ENCODE results near the gene HPSE2. TPM values are rescaled to one million over a fixed set of nuclear protein-coding genes. Genes with fewer than 3 reads are reported as not detected.
A peak's percentile ranks its signal among the peaks of the same experiment; 100 is the strongest.

Gene HPSE2
- total RNA-seq, 1 donor from 2014 or later, result not detected

- DNase-seq (ENCODE audit: low spot score) (no peak), ATAC-seq (no peak)
These were observed 786.4 kb downstream of the HPSE2 start for GRCh38 chr10:98449287-98449686.

- ATAC-seq (peak; percentile 95), DNase-seq (ENCODE audit: low spot score) (peak; percentile 84)
These were observed 788.9 kb downstream of the HPSE2 start, which contains the start of gene HPS1 for GRCh38 chr10:98446661-98447221. HPS1 (minus strand) TSS chr10:98446935; CDS start chr10:98443240, 3,695 bp downstream.

- DNase-seq (ENCODE audit: low spot score) (peak; percentile 61), ATAC-seq (peak; percentile 59)
These were observed 789.4 kb downstream of the HPSE2 start for GRCh38 chr10:98446151-98446660.

GRCh38 chr10:98445200-98445812, 790.3 kb downstream of the HPSE2 start:
- ATAC-seq, result no peak
- no peak for DNase-seq (ENCODE audit: low spot score)

GRCh38 chr10:98444314-98445006, 791.2 kb downstream of the HPSE2 start:
- DNase-seq (ENCODE audit: low spot score) (no peak), ATAC-seq (no peak)

GRCh38 chr10:98438715-98439114, 796.9 kb downstream of the HPSE2 start:
- ATAC-seq (no peak), DNase-seq (ENCODE audit: low spot score) (no peak)

- ATAC-seq (no peak), DNase-seq (ENCODE audit: low spot score) (no peak)
These were observed 798.9 kb downstream of the HPSE2 start for GRCh38 chr10:98436704-98437103.

GRCh38 chr10:98435178-98435577, 800.5 kb downstream of the HPSE2 start:
- DNase-seq (ENCODE audit: low spot score) (no peak), ATAC-seq (no peak)

- DNase-seq (ENCODE audit: low spot score), result no peak
- ATAC-seq, result no peak
These were observed 801.5 kb downstream of the HPSE2 start for GRCh38 chr10:98433881-98434732.

- DNase-seq (ENCODE audit: low spot score) (no peak), ATAC-seq (no peak)
These were observed 802.3 kb downstream of the HPSE2 start for GRCh38 chr10:98433371-98433770.

- ATAC-seq, result no peak
- DNase-seq (ENCODE audit: low spot score), result no peak
These were observed 803.3 kb downstream of the HPSE2 start for GRCh38 chr10:98432330-98432729.

GRCh38 chr10:98431016-98431415, 804.6 kb downstream of the HPSE2 start:
- ATAC-seq (no peak), DNase-seq (ENCODE audit: low spot score) (no peak)

GRCh38 chr10:98430427-98430826, 805.2 kb downstream of the HPSE2 start:
- no peak for ATAC-seq

GRCh38 chr10:98429320-98430072, 806.2 kb downstream of the HPSE2 start:
- no peak for DNase-seq (ENCODE audit: low spot score)
- no peak for ATAC-seq

More at GRCh38 chr10:98430427-98430826, 805.2 kb downstream of the HPSE2 start:
- DNase-seq (ENCODE audit: low spot score), result no peak

GRCh38 chr10:98427011-98427515, 808.6 kb downstream of the HPSE2 start:
- no peak for ATAC-seq
- no peak for DNase-seq (ENCODE audit: low spot score)

GRCh38 chr10:98425511-98426352, 809.9 kb downstream of the HPSE2 start:
- ATAC-seq (peak; percentile 74), DNase-seq (ENCODE audit: low spot score) (peak; percentile 51)

- no peak for ATAC-seq
- DNase-seq (ENCODE audit: low spot score), result peak; percentile 42
These were observed 811.1 kb downstream of the HPSE2 start for GRCh38 chr10:98424295-98425254.

GRCh38 chr10:98423691-98424120, 811.9 kb downstream of the HPSE2 start:
- ATAC-seq (no peak), DNase-seq (ENCODE audit: low spot score) (peak; percentile 37)
